ENCODE measurements around the gene EXD3.

- TF ChIP-seq CTCF (conservative IDR thresholded peaks at IDR 0.05; ENCODE audit: low read length) (no peak), EZH2phosphoT487 (IDR thresholded peaks at IDR 0.05; ENCODE audit: borderline replicate concordance, low read depth, low read length) (no peak)
These were observed 67.9 kb downstream of the EXD3 start for GRCh38 chr9:137354845-137355760.
